Ovary (tissue), 1 donor: ENCODE results near the gene P4HA2.

ENCODE experiments used
- EP300 ChIP-seq: sonication (generic); formaldehyde crosslinking; IDR thresholded peaks from one replicate; pipeline ENCODE4 v1.6.1; 2017; ENCODE audit warnings: antibody characterized with exemption
- POLR2A ChIP-seq: fragments of 450-650 bp; IDR thresholded peaks from one replicate; pipeline ENCODE4 v1.6.1; 2017; ENCODE audit warnings: antibody characterized with exemption, mild to moderate bottlenecking, moderate library complexity

DNA sequence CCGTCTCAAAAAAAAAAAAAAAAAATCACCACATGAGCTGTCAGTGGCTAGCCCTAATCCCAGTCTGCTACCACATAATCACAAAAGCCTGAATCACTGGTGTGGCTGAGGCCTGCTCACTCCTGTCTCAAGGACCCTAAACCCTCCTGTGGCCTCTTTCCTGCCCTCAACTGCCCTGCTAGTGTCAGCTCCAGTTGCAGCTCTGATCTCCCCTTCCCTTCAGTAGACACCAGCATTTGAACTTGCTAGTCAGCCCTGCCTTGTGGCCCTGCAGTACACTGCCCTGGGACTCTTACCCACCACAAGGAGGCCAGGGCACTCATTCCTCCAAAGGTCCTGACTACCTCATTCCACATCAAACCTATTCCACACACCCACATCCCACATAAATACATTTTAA lies 9.5 kb upstream of the P4HA2 start:
- TF ChIP-seq POLR2A (no peak), EP300 (no peak)
